HG03439 (cell line): Measurements from ENCODE around the gene ABHD16A.

Experiments used
- ATAC-seq: cut with Tn5 transposase; IDR thresholded peaks from one replicate; pipeline ENCODE4 v1.9.1; 2021; ENCODE audit warnings: mild to moderate bottlenecking, moderate library complexity; ENCODE audit not compliant: unreplicated experiment

Gene ABHD16A

DNA sequence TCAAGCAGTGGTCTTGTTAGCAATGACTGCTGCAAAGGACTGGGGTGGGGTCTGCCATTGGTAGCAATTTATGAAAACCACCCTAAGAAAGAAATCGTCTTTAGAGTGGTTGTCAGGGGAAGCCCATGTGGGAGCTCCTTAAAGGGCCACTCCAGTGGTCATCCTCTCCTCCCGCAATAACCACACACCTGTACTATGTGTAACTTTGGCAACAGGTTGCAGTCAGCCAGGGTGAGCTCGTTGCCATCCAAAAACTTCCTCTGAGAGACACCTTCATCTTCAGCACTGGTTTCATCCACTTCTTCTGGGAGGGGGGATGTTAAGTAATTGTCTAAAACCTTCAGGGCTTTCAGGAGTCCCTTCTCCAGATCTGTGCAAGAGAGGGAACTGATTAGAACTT is 28.9 kb upstream of the ABHD16A start:
- no peak for ATAC-seq

DNA sequence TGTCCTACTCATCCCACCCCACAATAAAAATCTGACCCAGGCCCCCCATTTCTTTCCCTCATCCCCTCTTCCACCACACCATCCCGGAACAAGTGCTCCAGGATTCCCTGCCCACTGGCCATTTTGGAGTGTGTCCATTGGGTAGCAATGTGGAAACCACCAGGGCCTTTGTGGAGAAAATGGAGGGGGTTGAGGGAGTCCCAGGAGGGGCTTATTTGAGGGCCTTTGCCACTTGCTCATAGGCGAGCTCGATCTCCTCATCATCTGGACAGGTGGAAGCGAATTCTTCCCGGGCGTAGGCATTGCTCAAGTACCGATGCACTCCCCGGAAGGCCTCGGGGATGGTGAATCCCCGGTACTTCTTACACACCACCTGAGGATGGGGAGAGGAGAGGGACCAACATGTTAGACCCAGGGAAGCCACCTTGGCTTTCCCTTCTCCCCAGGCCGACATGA is 27.5 kb upstream of the ABHD16A start:
- no peak for ATAC-seq

DNA sequence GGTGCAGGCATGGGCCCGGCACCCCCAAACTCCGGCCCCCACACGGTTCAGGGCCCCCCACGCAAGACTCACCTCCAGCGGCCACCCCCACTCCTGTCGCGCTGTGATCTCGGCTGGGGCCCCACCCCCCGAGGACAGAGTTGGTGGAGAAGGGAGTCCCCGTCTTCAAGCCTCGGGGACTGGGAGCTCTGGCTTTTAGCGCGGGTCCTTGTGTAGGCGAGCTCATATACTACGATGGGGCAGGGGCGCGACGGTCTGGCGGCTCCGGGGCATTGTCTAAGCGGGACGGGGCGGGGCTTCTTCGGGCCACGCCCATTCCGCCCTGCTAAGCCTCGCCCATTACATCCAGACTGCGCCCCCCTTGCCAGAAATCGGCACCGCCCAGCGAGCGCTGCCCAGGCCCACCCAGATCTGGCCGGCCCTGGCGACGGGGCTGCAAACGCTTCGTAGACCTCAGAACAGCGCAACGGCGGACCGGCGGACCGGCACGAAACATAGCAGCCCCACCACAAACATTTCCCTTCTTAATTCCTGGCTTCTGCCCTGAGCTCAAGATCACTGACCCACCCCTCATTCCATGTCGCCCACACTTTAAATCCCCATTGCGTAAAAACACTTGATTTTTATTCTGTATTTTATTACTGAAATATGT is 27.0 kb upstream of the ABHD16A start:
- no peak for ATAC-seq

DNA sequence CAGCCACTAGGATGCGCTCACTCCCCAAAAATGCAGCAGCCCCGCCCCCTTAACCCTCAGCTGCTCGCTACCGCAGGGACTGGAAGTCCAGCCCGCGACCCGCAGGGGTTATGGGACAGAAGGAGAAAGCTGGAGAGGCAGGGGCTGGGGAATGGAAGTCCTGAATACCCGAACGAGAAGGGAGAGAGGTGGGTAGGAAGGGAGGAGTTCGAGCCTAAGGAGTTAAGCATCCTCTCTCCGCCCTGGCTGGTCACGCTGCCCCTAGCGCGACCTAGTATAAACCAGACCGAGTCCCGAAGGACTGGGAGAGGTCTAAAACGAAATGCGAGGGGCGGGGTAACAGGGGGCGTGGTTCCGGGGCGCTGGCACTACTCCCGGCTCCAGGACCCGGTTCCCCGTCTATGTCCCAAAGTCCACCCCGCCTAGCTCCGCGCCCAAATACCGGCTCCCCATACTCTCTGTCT is 26.4 kb upstream of the ABHD16A start:
- no peak for ATAC-seq

DNA sequence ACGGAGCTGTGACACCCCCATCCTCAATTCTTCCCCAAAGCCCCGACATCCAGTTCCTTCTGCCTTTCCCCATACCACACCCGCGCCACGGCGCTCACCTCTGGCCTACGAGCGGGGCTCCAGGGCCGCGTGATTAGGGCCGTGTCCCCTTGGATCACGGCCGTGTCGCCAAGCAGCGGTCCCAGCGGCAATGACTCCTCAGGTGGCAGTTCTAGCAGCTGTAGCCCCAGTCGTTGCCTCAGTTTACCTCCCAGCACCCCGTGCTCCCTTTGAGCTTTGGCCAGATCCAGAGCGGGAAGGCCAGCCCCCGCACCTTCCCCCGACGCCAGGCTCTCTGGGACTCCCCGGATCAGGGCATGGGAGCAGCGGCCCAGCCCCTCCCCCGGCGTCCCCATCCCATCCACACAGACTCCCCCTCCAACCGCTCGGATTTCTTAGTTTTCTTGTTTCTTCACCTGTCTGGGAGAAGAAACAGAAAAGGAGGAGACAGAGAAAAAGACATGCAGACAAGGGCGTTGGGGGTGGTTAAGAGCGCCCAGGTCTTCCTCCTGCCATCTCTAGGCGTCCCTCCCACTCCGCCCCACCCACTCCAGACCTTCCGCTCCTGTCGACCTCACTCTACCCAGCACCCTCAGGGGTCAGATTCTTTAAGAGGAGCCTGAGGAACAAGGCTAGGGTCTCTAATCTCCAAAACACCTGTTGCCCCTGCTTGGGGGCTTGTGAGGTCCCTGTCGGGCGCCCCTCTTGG is 25.8 kb upstream of the ABHD16A start, which contains the start of gene DDAH2:
DDAH2 (minus strand) TSS at position 533 of the 748 bp plus-strand sequence; CDS start at position 395, 138 bp downstream.
- no peak for ATAC-seq

DNA sequence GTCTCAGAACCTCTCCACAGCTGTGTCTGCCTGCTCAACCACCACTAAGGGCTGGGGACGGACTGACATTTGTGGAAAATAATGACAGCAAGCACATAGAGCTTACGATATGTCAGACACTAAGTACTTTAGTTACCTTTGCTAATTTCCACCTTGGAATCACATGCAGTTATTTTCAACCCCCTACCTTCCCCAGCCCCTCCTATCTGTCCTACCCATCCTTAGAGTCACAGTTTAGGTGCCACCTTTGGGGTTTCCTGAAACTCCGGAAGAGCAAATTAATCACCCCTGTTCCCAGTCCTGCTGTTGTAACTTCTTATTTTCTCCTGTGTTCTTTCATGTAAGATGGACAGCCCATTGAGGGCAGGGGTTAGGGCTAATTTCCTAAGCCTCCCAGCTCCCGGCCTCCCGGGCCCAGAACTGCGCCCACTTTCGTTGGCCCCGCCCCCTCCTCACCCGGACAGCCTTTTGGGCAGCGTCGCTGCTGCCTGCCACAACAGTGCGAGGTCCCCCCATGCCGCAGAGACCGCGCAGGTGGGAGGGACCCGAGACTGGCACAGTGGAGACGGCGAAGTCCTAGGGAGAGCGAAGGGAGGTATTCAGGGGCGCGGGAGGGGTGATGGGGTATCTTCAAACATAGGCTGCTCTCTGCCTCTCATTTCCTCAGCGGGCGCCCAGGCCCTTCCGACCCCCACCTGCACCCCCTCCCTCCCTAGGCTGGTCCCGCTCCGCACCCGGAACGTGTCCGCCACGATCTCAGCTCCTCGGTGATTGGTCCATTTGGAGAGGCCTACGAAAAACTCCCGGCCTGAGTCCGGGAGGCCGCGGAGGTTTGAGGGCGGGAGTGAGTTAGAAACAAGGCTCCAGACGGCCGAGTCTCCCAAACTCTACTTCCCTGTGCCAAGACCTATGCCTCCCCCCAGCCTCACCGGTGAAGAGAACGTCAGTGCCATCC is 24.9 kb upstream of the ABHD16A start:
- no peak for ATAC-seq

DNA sequence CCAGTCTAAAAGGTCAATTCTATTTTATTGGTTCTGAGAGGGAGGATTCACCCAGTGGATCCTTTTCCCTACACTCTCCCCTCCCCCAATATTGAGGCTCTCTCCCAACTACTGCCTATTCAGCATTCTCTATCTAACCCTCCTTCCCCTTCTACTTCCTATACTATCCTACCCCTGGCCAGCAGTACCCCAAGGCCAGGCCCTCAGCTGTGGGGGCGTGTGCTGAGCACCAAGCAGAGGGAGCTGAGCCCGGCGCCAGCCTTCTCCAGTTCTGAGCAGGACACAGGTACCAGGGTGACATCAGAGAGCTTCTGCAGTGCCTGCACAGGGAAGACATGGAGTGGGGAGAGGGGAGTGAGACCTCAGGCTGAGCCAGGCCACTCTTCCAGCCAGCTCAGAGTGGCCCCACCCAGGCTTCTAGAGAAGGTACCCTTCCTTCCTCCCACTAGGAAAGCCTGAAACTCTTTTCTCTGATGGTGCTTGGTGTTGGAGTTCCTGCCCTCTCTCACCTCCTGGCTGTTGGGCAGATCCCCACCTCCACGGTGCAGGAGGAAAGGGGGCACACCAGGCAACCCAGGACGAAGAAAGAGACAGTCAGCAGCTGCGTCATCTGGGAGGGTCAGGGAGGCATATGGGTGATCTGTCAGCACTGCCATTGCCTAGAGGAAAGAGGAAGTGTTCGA is 24.1 kb upstream of the ABHD16A start:
- ATAC-seq = no peak

DNA sequence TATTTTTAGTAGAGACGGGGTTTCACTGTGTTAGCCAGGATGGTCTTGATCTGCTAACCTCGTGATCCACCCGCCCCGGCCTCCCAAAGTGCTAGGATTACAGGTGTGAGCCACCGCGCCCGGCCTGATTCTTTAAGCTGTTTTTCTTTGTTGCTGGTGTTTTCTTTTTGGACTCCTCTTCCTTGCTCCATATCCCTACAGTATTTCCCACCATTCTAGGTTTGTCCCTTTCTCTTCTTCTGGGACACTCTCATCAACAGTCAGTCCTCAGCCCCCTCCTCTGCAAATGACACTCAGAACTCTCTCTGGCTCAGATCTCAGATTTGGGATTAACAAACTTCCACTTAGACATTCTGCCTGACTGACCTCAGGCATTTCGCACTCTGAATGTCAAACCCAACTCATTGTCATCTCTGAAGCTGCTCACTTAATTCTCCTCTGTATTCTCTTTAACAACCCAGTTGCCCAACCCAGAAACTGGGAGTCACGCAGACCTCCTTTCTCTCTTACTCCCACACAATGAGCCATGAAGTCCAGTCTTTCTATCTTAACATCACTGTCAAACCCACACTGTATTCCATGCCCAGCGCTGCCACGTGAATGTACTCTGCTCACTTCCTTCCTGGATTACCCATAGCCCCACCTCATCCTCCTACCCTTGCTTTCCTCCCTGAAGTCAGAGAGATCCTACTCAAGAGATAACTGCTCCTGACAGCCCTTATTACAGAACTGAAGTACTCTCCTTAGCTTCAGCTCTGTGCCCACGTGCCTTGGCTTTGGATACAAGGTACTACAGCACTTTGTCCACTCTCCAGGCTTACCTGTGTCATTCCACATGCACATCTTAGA is 22.6 kb upstream of the ABHD16A start:
- no peak for ATAC-seq

DNA sequence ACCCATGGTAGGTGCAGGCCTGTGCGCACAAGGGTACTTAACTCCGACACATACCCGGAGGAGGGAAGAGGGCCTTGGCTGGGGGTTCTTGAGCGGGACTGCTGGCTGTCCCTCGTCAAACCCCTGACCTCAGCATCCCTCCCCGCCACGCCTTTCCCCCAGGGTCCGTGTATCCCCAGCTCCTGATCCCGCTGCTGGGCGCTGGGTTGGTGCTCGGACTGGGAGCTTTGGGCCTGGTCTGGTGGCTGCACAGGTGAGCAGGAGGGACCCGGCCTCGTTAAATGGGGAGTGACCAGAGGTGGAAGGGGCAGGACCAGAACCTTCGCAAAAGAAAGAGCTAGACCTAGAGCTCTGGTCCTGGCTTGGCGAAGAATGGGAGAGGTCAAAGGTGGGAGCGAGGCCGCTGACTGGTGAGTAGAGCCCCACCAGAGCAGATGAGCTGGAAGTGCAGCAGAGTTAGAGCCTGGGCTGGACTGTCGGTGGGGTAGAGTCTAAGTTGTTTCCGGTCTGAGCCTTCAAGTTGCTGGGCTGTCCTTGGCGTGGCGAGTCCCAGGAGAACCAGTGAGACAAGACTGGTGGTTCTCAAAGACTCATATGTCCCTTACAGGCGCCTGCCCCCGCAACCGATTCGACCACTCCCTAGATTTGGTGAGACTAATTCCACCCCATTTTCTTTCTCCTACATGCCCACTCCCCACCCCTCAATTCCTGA is 21.0 kb upstream of the ABHD16A start:
- no peak for ATAC-seq

DNA sequence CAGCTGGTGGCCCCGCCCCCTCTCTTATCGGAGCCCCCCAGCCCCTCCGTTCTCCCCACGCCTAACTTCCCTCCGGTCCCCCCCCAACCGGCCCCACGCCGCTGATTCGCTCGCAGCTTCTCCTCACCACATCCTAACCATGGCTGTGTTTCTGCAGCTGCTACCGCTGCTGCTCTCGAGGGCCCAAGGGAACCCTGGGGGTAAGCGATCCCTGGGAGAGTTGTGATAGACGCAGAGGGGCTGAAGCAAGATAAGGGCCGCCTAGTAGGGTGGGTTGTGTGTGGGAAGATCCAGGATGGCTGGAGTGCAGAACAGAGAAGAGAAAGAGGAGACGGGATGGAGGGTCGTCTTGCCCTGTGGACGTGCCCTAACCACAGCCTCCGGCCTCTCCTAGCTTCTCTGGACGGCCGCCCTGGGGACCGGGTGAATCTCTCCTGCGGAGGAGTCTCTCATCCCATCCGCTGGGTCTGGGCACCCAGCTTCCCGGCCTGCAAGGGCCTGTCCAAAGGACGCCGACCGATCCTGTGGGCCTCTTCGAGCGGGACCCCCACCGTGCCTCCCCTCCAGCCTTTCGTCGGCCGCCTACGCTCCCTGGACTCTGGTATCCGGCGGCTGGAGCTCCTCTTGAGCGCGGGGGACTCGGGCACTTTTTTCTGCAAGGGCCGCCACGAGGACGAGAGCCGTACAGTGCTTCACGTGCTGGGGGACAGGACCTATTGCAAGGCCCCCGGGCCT is 20.3 kb upstream of the ABHD16A start, which contains the start of gene MPIG6B:
MPIG6B (plus strand) TSS at position 129 of the 735 bp plus-strand sequence; CDS start at position 140, 11 bp downstream.
- no peak for ATAC-seq

DNA sequence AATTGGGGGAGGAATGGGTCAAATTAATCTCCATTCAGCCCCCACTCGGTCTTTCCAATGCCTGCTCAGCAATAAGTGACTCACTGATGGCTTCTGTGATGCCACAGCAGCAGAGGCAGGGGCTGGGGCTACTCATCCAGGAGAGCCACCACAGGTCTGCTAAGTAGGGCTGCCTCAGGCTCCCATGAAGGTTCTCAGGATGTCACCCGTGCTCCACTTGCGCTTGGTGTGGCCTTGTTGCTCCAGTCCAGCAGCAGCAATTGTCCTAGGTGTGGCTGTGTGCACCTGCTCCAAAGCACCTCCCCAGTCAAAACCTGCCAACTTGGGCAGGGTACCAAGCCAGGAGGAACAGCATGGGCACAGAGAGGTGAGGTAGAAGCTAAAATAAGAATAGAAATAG is 19.0 kb upstream of the ABHD16A start:
- no peak for ATAC-seq

DNA sequence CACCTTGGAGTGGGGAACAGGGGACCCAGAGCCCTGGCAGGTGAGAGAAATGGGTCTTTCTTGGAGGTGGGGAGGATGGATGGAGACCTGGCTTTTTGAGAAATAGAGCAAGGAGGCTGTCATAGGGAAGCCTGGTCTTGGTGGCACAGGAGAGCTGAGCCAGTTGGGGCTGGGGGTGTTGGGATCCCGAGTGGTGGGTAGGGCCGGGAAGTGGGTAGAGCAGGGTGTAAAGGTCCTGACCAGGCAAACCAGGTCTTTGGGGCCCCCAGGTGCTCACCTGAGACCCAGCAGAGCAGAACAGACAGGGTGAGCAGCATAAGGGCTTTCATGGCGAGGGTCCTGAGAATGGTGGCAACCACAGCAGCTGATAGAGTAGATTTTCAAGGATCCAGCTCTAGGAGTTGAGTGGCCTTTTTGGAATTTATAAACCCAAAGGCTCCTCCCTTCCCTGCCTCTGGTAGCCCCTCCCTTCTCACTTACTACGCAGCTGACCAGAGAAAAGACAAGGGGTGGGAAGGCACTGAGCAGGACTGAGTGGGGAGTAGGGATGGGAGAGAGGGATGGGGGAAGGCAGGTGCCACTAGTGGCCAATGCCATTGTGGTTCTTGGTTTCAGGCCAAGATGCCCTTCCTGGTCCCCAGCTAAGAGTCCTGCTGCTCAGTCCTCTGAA is 18.4 kb upstream of the ABHD16A start, which contains the start of gene LY6G6C:
LY6G6C (minus strand) TSS at position 396 of the 670 bp plus-strand sequence; CDS start at position 329, 67 bp downstream.
- ATAC-seq = no peak

DNA sequence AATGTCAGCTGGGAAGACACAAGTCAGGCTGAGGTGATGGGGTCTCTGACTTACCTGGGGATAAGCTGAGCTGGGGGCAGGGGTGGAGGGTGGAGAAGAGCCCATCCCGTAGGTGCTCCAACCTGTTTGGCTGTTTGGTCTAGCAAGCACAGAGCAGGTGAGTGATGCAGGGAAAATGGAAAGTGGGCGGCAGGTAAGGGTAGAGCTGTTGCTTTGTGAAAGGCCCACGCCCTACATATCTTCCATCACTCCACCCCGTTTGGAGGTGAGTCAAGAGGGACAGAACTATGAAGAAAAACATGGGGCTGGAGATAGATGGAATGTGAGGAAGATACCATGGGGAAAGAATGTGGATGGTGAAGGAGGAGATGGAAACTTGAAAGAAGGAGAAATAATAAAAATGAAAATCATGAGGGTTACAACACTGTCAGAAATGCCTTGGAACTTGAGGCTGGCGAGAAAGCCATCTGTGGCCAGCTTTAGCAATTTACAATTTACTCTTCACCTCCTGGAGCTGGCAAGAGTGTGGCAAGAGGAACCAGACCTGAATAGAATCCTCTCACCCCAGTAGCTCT is 17.2 kb upstream of the ABHD16A start:
- ATAC-seq = no peak

DNA sequence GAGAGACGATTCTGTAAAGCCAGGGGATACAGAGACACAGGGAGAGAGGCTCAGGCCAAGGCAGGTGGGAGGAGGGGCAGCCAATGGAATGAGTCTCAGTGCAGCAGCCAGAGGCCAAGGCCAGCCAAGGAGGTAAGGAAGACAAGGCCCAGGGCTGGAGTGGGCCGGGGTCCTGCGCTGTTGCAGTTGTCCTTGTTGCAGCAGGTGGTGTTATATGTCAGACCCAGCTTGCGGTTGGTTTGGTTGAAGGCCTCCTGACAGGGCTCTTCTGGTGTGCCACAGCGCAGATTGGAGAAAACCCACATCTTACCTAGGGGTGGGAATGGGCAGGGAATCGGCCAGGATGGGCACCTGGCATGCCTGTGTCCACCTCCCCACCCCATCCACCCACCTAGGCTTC is 15.9 kb upstream of the ABHD16A start:
- ATAC-seq = no peak

DNA sequence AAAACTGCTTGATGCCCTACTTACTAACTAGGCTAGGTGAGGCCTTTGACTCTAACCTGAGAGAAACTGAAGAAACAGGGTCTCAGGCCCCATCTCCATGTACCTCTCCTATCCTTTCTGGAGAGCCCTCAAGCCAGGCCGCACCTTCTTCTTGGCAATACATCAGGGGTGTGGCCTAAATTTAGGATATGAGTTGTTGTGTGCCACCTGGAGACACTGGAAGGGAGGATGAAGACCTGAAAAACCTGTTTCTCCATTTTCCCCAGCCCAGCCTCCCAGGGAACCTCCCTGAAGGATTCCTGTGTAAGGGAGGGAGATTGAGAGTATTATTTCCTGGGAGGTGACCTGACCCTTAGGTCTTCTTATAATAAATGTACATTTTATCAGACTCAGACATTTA is 15.1 kb upstream of the ABHD16A start:
- no peak for ATAC-seq

DNA sequence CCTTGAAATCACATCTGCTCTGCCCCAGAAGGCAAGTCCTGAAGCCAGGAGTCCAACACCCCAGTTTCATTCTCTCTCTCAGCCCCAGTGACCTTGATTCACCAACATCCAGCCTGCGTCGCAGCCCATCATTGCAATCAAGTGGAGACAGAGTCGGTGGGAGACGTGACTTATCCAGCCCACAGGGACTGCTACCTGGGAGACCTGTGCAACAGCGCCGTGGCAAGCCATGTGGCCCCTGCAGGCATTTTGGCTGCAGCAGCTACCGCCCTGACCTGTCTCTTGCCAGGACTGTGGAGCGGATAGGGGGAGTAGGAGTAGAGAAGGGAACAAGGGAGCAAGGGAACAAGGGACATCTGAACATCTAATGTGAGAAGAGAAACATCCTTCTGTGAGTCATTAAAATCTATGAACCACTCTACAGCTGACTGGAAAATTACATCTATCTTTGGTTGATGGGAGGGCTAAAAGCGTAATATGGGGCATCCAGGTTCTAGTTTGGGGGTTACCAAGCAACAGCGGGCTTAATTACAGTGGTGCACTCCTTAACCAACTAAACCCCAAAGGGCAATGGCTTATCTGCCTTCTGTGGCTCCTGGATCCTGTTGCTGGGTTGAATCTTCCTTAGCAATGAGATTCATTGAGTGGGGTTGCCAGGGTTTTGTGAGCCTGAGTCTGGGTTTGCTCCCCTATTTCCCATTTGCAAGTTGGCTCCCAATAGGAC is 14.5 kb upstream of the ABHD16A start:
- ATAC-seq = no peak
